GM12864 (cell line): ENCODE measurements around the gene PDIA2.

Experiments used
- DNase-seq: peaks from one replicate; pipeline ENCODE4 v3.0.0-alpha.2; 2011; ENCODE audit warnings: low read depth
- H3K4me3 ChIP-seq: 2 replicates; pipeline ENCODE4 v1.5.1; 2011; ENCODE audit warnings: mild to moderate bottlenecking, low read depth, low read length, control low read depth
- CTCF ChIP-seq: IDR thresholded peaks from 2 replicates; pipeline ENCODE4 v1.5.1; 2011; ENCODE audit warnings: low read depth, mild to moderate bottlenecking, moderate library complexity, low read length, control low read depth, inconsistent platforms; ENCODE audit errors: missing control alignments

The PDIA2 gene

GRCh38 chr16:305916-306626 is 23.1 kb downstream of the PDIA2 start:
- no peak overlapping the region for H3K4me3 ChIP-seq
- TF ChIP-seq CTCF: no peak
- DNase-seq: no peak

- TF ChIP-seq CTCF: no peak
- DNase-seq: no peak
- no peak overlapping the region for H3K4me3 ChIP-seq
These were observed 24.0 kb downstream of the PDIA2 start for GRCh38 chr16:306911-307370.

- no peak for TF ChIP-seq CTCF
- no peak for DNase-seq
- H3K4me3 ChIP-seq: no peak overlapping the region
These were observed 24.8 kb downstream of the PDIA2 start for GRCh38 chr16:307691-308312.

GRCh38 chr16:309476-309875 is 26.5 kb downstream of the PDIA2 start:
- no peak overlapping the region for H3K4me3 ChIP-seq
- no peak for TF ChIP-seq CTCF
- DNase-seq: no peak

- H3K4me3 ChIP-seq: no peak overlapping the region
These were observed 28.8 kb downstream of the PDIA2 start for GRCh38 chr16:311725-312124.

GRCh38 chr16:314351-314750 is 31.4 kb downstream of the PDIA2 start:
- no peak for TF ChIP-seq CTCF
- no peak overlapping the region for H3K4me3 ChIP-seq
- no peak for DNase-seq

More at GRCh38 chr16:311725-312124, 28.8 kb downstream of the PDIA2 start:
- TF ChIP-seq CTCF: no peak
- no peak for DNase-seq

- no peak overlapping the region for H3K4me3 ChIP-seq
- no peak for DNase-seq
- no peak for TF ChIP-seq CTCF
These were observed 31.9 kb downstream of the PDIA2 start for GRCh38 chr16:314795-315299.
